Measurements from ENCODE around the gene TRIM72.

DNA sequence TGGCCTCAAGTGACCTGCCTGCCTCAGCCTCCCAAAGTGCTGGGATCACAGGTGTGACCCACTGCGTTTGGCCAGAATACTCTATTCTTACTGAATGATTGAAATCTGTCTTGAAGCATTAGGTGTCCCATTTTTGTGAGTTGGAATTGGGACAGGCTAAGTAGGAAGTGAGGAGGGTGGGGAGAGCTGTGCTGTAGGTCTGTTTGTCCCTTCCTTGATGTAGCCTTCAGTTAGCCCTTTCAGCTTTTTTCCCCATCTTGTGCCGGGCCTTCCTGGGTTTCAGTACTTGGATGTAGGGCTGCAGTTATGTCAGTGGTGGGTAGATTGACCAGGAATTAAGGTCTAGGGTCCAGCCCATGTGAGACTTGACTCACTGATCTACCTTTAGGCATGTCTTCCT lies 20.0 kb upstream of the TRIM72 start:
- TF ChIP-seq, protein P1, sequence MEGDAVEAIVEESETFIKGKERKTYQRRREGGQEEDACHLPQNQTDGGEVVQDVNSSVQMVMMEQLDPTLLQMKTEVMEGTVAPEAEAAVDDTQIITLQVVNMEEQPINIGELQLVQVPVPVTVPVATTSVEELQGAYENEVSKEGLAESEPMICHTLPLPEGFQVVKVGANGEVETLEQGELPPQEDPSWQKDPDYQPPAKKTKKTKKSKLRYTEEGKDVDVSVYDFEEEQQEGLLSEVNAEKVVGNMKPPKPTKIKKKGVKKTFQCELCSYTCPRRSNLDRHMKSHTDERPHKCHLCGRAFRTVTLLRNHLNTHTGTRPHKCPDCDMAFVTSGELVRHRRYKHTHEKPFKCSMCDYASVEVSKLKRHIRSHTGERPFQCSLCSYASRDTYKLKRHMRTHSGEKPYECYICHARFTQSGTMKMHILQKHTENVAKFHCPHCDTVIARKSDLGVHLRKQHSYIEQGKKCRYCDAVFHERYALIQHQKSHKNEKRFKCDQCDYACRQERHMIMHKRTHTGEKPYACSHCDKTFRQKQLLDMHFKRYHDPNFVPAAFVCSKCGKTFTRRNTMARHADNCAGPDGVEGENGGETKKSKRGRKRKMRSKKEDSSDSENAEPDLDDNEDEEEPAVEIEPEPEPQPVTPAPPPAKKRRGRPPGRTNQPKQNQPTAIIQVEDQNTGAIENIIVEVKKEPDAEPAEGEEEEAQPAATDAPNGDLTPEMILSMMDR (IDR thresholded peaks at IDR 0.05), result no peak
- no peak for TF ChIP-seq POLR2A (IDR thresholded peaks at IDR 0.05)
